ENCODE measurements around the gene SWT1.
A peak's percentile ranks its signal among the peaks of the same experiment; 100 is the strongest.

The SWT1 gene

DNA sequence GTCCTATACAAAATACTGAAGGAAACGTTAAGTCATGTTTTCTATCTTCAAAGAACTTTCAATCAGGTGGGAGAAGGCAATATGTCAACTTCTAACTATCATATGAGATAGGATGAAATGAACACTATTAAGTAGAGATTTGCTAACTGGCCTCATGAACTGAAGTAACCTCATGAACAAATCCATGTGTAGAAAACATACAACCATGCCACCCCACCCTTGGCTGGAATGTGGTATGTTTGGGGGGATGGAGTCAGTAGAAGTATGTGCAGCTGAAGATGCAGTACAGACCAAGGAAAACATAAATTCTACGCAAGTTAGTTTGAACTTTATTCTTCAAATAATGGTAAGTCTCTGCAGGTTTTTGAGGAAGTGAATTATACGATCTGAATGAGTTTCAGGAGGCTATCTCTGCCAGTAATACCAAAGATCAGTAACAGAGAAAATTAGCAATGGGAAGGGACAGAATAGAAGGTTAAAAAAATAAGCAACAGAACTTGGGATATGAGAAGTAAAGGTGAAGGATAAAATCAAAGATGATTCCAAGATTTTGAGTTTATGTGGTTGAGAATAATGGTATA is 4.7 kb upstream of the SWT1 start:
- Histone ChIP-seq H3K27ac (ENCODE audit: low read length) (no peak overlapping the region), H3K4me3 (ENCODE audit: low read length) (no peak overlapping the region), H3K36me3 (ENCODE audit: control insufficient read depth, insufficient read depth, low read length) (no peaks in the 10 kb centered on the region), H3K4me1 (ENCODE audit: control insufficient read depth, insufficient read depth, low read length) (no peaks in the 10 kb centered on the region), H3K27me3 (ENCODE audit: control insufficient read depth, insufficient read depth, low read length) (no peaks in the 10 kb centered on the region), H3K9me3 (ENCODE audit: control insufficient read depth, insufficient read depth, low read length) (no peaks in the 10 kb centered on the region)
- no CpG with 5 or more reads among the region's 3 CpGs for WGBS (ENCODE audit: insufficient coverage, insufficient read length)
- DNase-seq (ENCODE audit: low read depth, low spot score): no peak

DNA sequence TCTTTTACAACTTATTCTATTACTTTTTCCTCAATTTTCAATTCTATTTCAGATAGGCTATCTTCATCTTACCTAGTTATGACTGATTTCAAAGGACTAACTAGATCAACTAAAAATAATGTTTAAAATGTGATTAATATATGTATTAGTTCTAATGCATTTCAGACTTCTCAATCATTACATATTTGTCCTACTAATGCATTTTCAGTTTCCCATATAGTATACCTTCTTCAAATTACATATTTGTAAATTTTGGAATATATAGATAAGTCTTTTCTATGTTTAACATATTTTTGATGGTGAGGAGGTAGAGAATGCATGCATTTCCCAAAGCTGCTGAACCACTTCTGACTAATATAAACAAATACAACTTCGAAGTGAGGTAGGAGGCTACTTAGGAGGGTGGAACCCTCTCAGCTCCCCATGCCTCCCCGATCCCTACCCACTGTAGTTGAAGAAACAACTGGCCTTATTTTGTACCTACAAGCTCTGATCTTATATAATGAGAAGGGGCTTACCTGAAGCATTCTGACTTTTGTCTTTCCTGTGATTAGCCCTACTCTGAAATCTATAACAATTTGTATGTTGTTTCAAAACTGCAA is 2.0 kb upstream of the SWT1 start:
- H3K9me3 ChIP-seq (ENCODE audit: control insufficient read depth, insufficient read depth, low read length): no peaks in the 10 kb centered on the region
- H3K36me3 ChIP-seq (ENCODE audit: control insufficient read depth, insufficient read depth, low read length): no peaks in the 10 kb centered on the region
- WGBS (ENCODE audit: insufficient coverage, insufficient read length): no CpG with 5 or more reads among the region's 2 CpGs
- no peak overlapping the region for H3K4me3 ChIP-seq (ENCODE audit: low read length)
- no peaks in the 10 kb centered on the region for H3K27me3 ChIP-seq (ENCODE audit: control insufficient read depth, insufficient read depth, low read length)
- H3K27ac ChIP-seq (ENCODE audit: low read length): no peak overlapping the region
- no peaks in the 10 kb centered on the region for H3K4me1 ChIP-seq (ENCODE audit: control insufficient read depth, insufficient read depth, low read length)
- no peak for DNase-seq (ENCODE audit: low read depth, low spot score)

DNA sequence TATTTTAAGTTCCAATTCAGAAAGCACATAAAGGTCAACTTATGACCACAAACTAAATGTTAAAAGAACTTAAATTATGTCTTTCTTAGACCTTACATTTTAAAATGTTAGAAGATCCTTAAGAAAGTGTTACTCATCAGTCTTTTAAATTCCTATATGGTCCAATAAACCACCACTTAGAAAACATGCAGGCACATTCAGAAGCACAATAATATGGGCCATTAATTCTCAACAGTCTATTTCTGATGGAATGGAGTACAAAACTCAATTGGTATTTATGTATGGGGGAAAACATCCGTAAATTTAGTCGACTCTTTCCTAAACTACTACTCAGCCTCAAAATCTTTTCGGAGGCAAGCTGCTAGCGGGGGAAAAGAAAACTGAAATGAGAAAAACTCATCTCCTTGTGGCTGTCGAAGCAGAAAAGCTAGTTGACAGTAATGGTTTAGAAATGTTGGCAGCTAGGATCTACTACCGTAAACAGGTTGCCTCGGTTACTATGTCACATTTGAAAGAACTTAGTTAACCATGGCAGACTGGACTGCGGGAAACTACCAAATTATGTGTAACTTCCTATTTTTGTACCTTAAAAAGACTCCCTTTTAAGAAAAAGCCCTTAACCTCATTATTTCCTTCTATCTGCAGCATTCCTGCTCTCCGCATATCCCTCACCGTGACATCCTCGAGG is 1.2 kb upstream of the SWT1 start:
- no peaks in the 10 kb centered on the region for H3K36me3 ChIP-seq (ENCODE audit: control insufficient read depth, insufficient read depth, low read length)
- no peaks in the 10 kb centered on the region for H3K4me1 ChIP-seq (ENCODE audit: control insufficient read depth, insufficient read depth, low read length)
- no peak for DNase-seq (ENCODE audit: low read depth, low spot score)
- H3K27me3 ChIP-seq (ENCODE audit: control insufficient read depth, insufficient read depth, low read length): no peaks in the 10 kb centered on the region
- peak overlapping the region; percentile 84; the same call in 1 of the 2 replicates for H3K4me3 ChIP-seq (ENCODE audit: low read length)
- no CpG with 5 or more reads among the region's 11 CpGs for WGBS (ENCODE audit: insufficient coverage, insufficient read length)
- H3K27ac ChIP-seq (ENCODE audit: low read length): no peak overlapping the region
- no peaks in the 10 kb centered on the region for H3K9me3 ChIP-seq (ENCODE audit: control insufficient read depth, insufficient read depth, low read length)

DNA sequence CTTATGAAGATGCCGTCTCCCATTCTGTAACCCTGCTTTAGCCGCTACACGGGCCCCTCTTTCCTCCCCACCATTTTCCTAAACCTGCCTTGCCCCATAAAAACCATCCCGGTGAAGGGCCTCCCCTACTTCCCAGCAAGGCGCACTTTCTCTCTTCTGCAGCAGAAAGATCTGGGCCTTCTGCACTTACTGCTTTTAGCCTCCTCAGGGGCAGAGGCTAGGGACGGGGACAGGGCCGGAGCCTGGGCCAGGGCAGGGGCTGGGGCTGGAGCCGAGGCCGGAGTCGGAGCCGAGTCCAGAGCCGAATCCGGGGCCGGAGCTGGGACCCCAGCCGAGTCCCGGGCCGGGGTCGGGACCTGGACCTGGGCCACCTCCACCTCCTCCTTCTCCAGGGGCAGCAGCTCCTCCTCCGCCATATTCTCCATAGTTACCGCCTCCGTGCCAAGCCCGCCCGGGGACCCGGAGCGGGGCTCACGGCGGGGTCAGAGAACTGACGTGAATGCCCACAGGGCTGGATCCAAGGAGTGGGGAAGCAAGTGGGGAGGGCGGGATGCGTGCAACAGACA is 596 bp upstream of the SWT1 start:
- no peak for DNase-seq (ENCODE audit: low read depth, low spot score)
- no CpG with 5 or more reads among the region's 30 CpGs for WGBS (ENCODE audit: insufficient coverage, insufficient read length)
- H3K4me3 ChIP-seq (ENCODE audit: low read length): peak overlapping the region; percentile 84
- H3K4me1 ChIP-seq (ENCODE audit: control insufficient read depth, insufficient read depth, low read length): no peaks in the 10 kb centered on the region
- H3K27ac ChIP-seq (ENCODE audit: low read length): no peak overlapping the region
- no peaks in the 10 kb centered on the region for H3K27me3 ChIP-seq (ENCODE audit: control insufficient read depth, insufficient read depth, low read length)
- no peaks in the 10 kb centered on the region for H3K9me3 ChIP-seq (ENCODE audit: control insufficient read depth, insufficient read depth, low read length)
- no peaks in the 10 kb centered on the region for H3K36me3 ChIP-seq (ENCODE audit: control insufficient read depth, insufficient read depth, low read length)

DNA sequence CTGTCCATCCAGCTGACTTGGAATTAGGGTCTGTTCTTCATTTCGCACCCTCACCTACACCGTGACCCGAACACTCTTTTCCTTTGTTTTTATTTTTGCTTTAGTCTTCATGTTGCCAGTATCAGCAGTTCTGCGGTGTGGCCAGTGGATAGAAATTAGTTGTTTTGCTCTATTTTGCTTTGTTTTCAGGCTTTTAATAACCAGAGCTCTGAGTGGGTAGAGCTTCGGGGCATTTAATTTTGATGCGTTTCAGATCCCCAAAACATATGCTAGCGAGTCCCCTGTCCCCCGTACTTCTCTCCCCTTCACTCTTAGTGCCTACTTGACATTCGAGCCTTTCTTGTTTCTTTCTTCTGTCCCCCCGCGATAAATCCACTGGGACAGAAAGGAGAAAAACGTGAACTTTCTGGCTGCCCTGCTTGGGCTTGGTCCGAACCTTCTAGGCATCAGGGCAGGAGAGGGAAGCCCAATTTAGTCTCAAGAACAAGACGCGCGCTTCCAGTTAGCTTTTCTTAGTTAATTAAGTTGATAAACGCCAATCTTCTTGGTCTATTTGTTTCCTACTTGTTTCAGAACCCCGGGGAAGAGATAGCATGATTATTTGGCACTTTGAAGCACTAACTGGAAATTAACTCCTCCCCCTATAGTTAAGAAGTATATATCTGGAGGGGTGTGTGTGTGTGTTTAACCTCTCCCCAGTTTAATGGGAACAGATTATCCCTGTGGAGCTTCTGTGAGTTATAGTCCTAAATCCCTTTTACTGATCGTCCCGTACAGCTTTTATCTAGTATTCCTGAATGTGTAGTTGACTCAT is 839 bp downstream of the SWT1 start:
- Histone ChIP-seq H3K27ac (ENCODE audit: low read length) (no peak overlapping the region), H3K9me3 (ENCODE audit: control insufficient read depth, insufficient read depth, low read length) (no peaks in the 10 kb centered on the region), H3K36me3 (ENCODE audit: control insufficient read depth, insufficient read depth, low read length) (no peaks in the 10 kb centered on the region), H3K4me3 (ENCODE audit: low read length) (peak overlapping the region; percentile 78), H3K4me1 (ENCODE audit: control insufficient read depth, insufficient read depth, low read length) (no peaks in the 10 kb centered on the region), H3K27me3 (ENCODE audit: control insufficient read depth, insufficient read depth, low read length) (no peaks in the 10 kb centered on the region)
- no peak for DNase-seq (ENCODE audit: low read depth, low spot score)
- WGBS (ENCODE audit: insufficient coverage, insufficient read length): no CpG with 5 or more reads among the region's 20 CpGs

DNA sequence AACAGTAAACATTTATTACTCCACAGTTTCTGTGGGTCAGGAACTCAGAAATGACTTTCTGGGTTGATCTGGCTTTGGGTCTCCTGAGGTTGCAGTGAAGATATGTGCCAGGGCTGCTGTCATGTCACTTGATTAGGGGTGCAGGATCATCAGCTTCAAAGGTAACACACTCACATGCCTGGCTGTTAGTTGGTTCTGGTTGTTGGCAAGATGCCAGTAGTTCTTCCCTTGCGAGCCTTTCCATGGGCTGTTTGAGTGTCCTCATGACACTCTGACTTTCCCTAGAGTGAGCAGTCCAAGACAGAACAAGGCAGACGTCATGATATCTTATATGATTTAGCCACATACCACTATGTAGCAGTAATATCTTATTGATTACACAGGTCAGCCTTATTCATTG is 1.8 kb downstream of the SWT1 start:
- WGBS (ENCODE audit: insufficient coverage, insufficient read length): no CpG with 5 or more reads among the region's 2 CpGs
- DNase-seq (ENCODE audit: low read depth, low spot score): no peak
- Histone ChIP-seq H3K36me3 (ENCODE audit: control insufficient read depth, insufficient read depth, low read length) (no peaks in the 10 kb centered on the region), H3K4me3 (ENCODE audit: low read length) (no peak overlapping the region), H3K4me1 (ENCODE audit: control insufficient read depth, insufficient read depth, low read length) (no peaks in the 10 kb centered on the region), H3K27ac (ENCODE audit: low read length) (no peak overlapping the region), H3K27me3 (ENCODE audit: control insufficient read depth, insufficient read depth, low read length) (no peaks in the 10 kb centered on the region), H3K9me3 (ENCODE audit: control insufficient read depth, insufficient read depth, low read length) (no peaks in the 10 kb centered on the region)

DNA sequence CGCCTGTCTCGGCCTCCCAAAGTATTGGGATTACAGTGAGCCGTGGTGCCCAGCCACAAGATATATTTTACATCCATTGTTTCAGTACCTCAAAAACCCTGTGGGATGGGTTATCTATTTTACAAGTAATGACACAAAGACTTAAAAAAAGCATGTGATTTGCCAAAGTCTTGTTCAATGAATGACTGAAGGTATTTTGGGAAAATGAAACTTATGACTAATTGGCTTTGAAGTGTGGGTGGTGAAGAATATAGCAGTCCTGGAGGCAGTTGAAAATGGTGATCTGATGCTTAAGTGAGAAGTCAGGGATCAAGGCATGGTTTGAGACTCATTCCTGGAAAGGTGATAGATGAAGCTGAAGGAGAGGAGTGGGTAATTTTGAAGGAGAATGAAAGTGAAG is 3.0 kb downstream of the SWT1 start:
- no peak overlapping the region for H3K27ac ChIP-seq (ENCODE audit: low read length)
- H3K9me3 ChIP-seq (ENCODE audit: control insufficient read depth, insufficient read depth, low read length): no peaks in the 10 kb centered on the region
- no CpG with 5 or more reads among the region's 3 CpGs for WGBS (ENCODE audit: insufficient coverage, insufficient read length)
- no peaks in the 10 kb centered on the region for H3K4me1 ChIP-seq (ENCODE audit: control insufficient read depth, insufficient read depth, low read length)
- no peaks in the 10 kb centered on the region for H3K36me3 ChIP-seq (ENCODE audit: control insufficient read depth, insufficient read depth, low read length)
- H3K27me3 ChIP-seq (ENCODE audit: control insufficient read depth, insufficient read depth, low read length): no peaks in the 10 kb centered on the region
- H3K4me3 ChIP-seq (ENCODE audit: low read length): no peak overlapping the region
- DNase-seq (ENCODE audit: low read depth, low spot score): no peak

DNA sequence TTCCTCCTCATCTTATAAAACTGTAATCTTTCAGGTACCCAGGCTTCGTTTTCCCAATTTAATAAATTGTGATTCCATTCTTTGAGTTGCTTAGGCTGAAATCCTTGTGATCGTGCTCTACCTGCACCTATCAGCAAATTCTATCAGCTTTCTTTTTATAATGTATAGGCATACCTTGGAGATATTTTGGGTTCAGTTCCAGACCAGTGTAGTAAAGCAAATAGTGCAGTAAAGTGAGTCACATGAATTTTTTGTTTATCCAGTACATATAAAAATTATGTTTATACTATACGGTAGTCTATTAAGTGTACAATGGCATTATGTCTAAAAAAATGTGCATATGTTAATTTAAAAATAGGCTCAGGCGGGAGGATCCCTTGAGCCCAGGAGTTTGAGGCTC is 5.5 kb downstream of the SWT1 start:
- Histone ChIP-seq H3K36me3 (ENCODE audit: control insufficient read depth, insufficient read depth, low read length) (no peaks in the 10 kb centered on the region), H3K4me3 (ENCODE audit: low read length) (no peak overlapping the region), H3K27ac (ENCODE audit: low read length) (no peak overlapping the region), H3K4me1 (ENCODE audit: control insufficient read depth, insufficient read depth, low read length) (no peaks in the 10 kb centered on the region), H3K9me3 (ENCODE audit: control insufficient read depth, insufficient read depth, low read length) (no peaks in the 10 kb centered on the region), H3K27me3 (ENCODE audit: control insufficient read depth, insufficient read depth, low read length) (no peaks in the 10 kb centered on the region)
- WGBS (ENCODE audit: insufficient coverage, insufficient read length): no CpG with 5 or more reads among the region's 4 CpGs
- DNase-seq (ENCODE audit: low read depth, low spot score): no peak

DNA sequence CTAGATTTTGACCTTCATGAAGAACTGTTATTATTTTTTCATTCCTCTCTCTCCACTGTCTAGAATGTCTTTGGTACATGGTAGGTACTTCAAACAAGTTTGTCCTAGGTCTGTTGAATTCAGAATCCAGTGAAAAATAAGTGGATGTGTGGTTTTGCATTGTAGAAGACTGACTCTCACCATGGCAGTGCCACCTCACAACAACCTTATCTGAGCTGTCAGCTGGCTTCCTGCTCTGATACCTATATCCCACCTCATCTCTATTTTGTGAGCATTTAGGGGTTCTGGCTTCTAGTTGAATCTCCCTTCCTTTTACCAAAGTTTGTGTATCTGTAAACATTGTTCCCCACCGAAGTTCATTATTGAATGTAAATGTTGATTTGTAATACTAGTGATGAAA is 9.1 kb downstream of the SWT1 start:
- Histone ChIP-seq H3K4me1 (ENCODE audit: control insufficient read depth, insufficient read depth, low read length) (no peaks in the 10 kb centered on the region), H3K27ac (ENCODE audit: low read length) (no peak overlapping the region), H3K4me3 (ENCODE audit: low read length) (no peak overlapping the region), H3K9me3 (ENCODE audit: control insufficient read depth, insufficient read depth, low read length) (no peaks in the 10 kb centered on the region), H3K36me3 (ENCODE audit: control insufficient read depth, insufficient read depth, low read length) (no peaks in the 10 kb centered on the region), H3K27me3 (ENCODE audit: control insufficient read depth, insufficient read depth, low read length) (no peaks in the 10 kb centered on the region)
- no peak for DNase-seq (ENCODE audit: low read depth, low spot score)
- no CpG with 5 or more reads among the region's 1 CpG for WGBS (ENCODE audit: insufficient coverage, insufficient read length)

DNA sequence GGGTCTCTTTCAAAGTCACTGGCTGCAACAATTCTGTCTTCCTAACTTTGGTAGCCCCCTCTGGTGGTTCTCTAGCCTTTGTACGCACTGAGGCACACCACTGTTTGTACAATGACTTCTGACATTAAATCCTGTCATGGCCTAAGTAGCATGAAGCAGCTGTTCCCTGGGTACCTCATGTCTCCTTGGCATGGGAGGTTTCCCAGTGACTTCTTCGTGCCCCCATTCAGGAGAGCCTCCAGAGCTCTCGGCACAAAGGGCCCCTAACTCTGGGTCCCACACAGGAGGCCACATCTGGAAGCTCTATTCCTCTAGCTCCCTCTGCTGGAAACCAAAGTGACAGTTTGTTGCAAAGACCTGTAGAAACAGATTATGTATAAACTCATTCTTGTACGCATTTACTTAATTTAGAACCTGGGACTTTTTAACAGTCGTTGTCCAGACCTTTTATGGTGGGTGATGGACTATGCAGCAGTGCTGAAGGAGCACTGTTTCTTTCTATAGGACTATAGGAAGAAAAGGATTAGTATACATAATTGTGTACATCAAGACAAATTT is 13.4 kb downstream of the SWT1 start:
- Histone ChIP-seq H3K36me3 (ENCODE audit: control insufficient read depth, insufficient read depth, low read length) (no peaks in the 10 kb centered on the region), H3K4me1 (ENCODE audit: control insufficient read depth, insufficient read depth, low read length) (no peaks in the 10 kb centered on the region), H3K4me3 (ENCODE audit: low read length) (no peak overlapping the region), H3K27ac (ENCODE audit: low read length) (no peak overlapping the region), H3K9me3 (ENCODE audit: control insufficient read depth, insufficient read depth, low read length) (no peaks in the 10 kb centered on the region), H3K27me3 (ENCODE audit: control insufficient read depth, insufficient read depth, low read length) (no peaks in the 10 kb centered on the region)
- peak; percentile 50 for DNase-seq (ENCODE audit: low read depth, low spot score)
- no CpG with 5 or more reads among the region's 5 CpGs for WGBS (ENCODE audit: insufficient coverage, insufficient read length)

Measured in iPS DF 6.9 (cell line).